Panc1 (cell line): Measurements from ENCODE around the gene PHETA2. TPM values are rescaled to one million over a fixed set of nuclear protein-coding genes. Genes with fewer than 3 reads are reported as not detected.

ENCODE experiments used
- ATAC-seq: fragments of 200-7000 bp; cut with Tn5 transposase; 2 replicates; pipeline ENCODE4 v1.9.1; 2020; ENCODE audit warnings: mild to moderate bottlenecking, moderate library complexity
- BruUV-seq: library from RNA; stranded (reverse); fragments of 400-500 nt; replicated peaks from 2 replicates; lab custom pipeline; 2021; lab: Mats Ljungman, UMichigan
- CTCF ChIA-PET: fragments of 300-600 bp; sonication (Branson Sonifier 250); formaldehyde crosslinking; loops from one replicate; lab custom pipeline; 2022; ENCODE audit warnings: antibody characterized with exemption; lab: Charles Lee
- POLR2A ChIA-PET: fragments of 300-600 bp; sonication (Branson Sonifier 250); formaldehyde crosslinking; loops from one replicate; lab custom pipeline; 2022; ENCODE audit warnings: antibody characterized with exemption; lab: Charles Lee
- DNase-seq: peaks from one replicate; pipeline ENCODE4 v3.0.0-alpha.2; 2010; ENCODE audit warnings: low read depth, low spot score
- H3K27ac ChIP-seq: 2 replicates; pipeline ENCODE4 v1.5.1; 2011; ENCODE audit warnings: mild to moderate bottlenecking, low read length, inconsistent platforms
- H3K27me3 ChIP-seq: fragments of 200-500 bp; sonication (Bioruptor generic); 2 replicates; pipeline ENCODE4 v1.6.0; 2014; ENCODE audit warnings: low read length, inconsistent platforms; ENCODE audit not compliant: control insufficient read depth, insufficient read depth
- H3K36me3 ChIP-seq: fragments of 200-500 bp; sonication (Bioruptor generic); 2 replicates; pipeline ENCODE4 v1.5.1; 2014; ENCODE audit warnings: inconsistent platforms, mild to moderate bottlenecking, low read length, moderate library complexity; ENCODE audit not compliant: control insufficient read depth, insufficient read depth
- H3K4me1 ChIP-seq: 2 replicates; pipeline ENCODE4 v1.5.1; 2011; ENCODE audit warnings: inconsistent platforms, mild to moderate bottlenecking, low read length, moderate library complexity; ENCODE audit not compliant: control insufficient read depth, insufficient read depth
- H3K4me3 ChIP-seq, 2 experiments: 2 replicates each; pipeline ENCODE4 v1.5.1; 2011 to 2012; ENCODE audit warnings: low read depth in 2 of 2, low read length in 2 of 2, mild to moderate bottlenecking in 2 of 2, inconsistent platforms in 1 of 2, moderate library complexity in 1 of 2
- H3K9me3 ChIP-seq: fragments of 200-500 bp; sonication (Bioruptor generic); 2 replicates; pipeline ENCODE4 v1.5.1; 2014; ENCODE audit warnings: low read depth, mild to moderate bottlenecking, inconsistent platforms, low read length, moderate library complexity; ENCODE audit not compliant: control insufficient read depth, insufficient read depth
- SIN3A ChIP-seq: IDR thresholded peaks from 2 replicates; pipeline ENCODE4 v1.6.1; 2012; ENCODE audit warnings: low read depth, mild to moderate bottlenecking, low read length, moderate library complexity, borderline replicate concordance; ENCODE audit not compliant: insufficient read depth
- TCF7L2 ChIP-seq: IDR thresholded peaks from 2 replicates; pipeline ENCODE4 v1.6.1; 2011; ENCODE audit warnings: mild to moderate bottlenecking, low read depth, low read length, inconsistent platforms
- in situ Hi-C: cut with HindIII; loops from 2 replicates; pipeline ENCODE4 v1.10.0; 2016; ENCODE audit warnings: low sequenced_read_pairs, low pct_unique_long_range_greater_than_20kb
- intact Hi-C: fragments of 100-400 bp; cut with micrococcal nuclease; formaldehyde crosslinking; loops from one replicate; pipeline ENCODE4 v1.10.0; 2022; ENCODE audit not compliant: unreplicated experiment
- total RNA-seq: library from RNA; stranded (reverse); gene quantifications from one replicate; pipeline ENCODE4 v1.2.1, GENCODE V29; 2021; ENCODE audit not compliant: unreplicated experiment
- TF ChIP-seq, protein P1 (sequence below), 2 experiments: IDR thresholded peaks; 2 replicates each; pipeline ENCODE4 v1.6.1; 2011 to 2012; ENCODE audit warnings: low read depth in 2 of 2, control low read depth in 1 of 2, low read length in 1 of 2, mild to moderate bottlenecking in 1 of 2, moderate library complexity in 1 of 2; ENCODE audit not compliant: insufficient read depth in 1 of 2
- TF ChIP-seq, protein P2 (sequence below): fragments of 450-650 bp; IDR thresholded peaks from 2 replicates; pipeline ENCODE4 v1.5.1; 2017; ENCODE audit warnings: mild to moderate bottlenecking

Gene PHETA2
- total RNA-seq, 1 experiment from 2014 or later = 1.3 TPM

DNA sequence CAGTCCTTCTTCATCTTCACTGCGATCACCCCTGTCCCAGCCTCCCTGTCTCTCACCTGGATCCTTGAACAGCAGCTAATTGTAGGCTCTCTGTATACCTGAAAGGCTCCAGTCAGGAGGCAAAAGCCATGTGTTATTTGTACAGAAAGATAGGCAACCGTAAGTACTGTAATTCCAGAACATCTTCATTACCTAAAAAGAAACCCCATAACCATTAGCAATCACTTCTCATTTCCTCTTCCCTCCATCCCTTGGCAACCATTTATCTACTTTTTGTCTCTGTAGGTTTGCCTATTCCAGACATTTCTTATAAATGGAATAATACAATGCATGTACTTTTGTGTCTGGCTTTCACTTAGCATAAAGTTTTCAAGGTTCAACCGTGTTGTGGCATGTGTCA lies 21.3 kb upstream of the PHETA2 start:
- ChIA-PET CTCF (no interaction called here), POLR2A (no interaction called here)
- DNase-seq (no peak), ATAC-seq (no peak)
- TF ChIP-seq, protein P1, sequence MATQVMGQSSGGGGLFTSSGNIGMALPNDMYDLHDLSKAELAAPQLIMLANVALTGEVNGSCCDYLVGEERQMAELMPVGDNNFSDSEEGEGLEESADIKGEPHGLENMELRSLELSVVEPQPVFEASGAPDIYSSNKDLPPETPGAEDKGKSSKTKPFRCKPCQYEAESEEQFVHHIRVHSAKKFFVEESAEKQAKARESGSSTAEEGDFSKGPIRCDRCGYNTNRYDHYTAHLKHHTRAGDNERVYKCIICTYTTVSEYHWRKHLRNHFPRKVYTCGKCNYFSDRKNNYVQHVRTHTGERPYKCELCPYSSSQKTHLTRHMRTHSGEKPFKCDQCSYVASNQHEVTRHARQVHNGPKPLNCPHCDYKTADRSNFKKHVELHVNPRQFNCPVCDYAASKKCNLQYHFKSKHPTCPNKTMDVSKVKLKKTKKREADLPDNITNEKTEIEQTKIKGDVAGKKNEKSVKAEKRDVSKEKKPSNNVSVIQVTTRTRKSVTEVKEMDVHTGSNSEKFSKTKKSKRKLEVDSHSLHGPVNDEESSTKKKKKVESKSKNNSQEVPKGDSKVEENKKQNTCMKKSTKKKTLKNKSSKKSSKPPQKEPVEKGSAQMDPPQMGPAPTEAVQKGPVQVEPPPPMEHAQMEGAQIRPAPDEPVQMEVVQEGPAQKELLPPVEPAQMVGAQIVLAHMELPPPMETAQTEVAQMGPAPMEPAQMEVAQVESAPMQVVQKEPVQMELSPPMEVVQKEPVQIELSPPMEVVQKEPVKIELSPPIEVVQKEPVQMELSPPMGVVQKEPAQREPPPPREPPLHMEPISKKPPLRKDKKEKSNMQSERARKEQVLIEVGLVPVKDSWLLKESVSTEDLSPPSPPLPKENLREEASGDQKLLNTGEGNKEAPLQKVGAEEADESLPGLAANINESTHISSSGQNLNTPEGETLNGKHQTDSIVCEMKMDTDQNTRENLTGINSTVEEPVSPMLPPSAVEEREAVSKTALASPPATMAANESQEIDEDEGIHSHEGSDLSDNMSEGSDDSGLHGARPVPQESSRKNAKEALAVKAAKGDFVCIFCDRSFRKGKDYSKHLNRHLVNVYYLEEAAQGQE (IDR thresholded peaks at IDR 0.05; ENCODE audit: insufficient read depth in 1 of 2, low read depth in 2 of 2, low read length in 1 of 2) = no peak
- TF ChIP-seq, protein P2, sequence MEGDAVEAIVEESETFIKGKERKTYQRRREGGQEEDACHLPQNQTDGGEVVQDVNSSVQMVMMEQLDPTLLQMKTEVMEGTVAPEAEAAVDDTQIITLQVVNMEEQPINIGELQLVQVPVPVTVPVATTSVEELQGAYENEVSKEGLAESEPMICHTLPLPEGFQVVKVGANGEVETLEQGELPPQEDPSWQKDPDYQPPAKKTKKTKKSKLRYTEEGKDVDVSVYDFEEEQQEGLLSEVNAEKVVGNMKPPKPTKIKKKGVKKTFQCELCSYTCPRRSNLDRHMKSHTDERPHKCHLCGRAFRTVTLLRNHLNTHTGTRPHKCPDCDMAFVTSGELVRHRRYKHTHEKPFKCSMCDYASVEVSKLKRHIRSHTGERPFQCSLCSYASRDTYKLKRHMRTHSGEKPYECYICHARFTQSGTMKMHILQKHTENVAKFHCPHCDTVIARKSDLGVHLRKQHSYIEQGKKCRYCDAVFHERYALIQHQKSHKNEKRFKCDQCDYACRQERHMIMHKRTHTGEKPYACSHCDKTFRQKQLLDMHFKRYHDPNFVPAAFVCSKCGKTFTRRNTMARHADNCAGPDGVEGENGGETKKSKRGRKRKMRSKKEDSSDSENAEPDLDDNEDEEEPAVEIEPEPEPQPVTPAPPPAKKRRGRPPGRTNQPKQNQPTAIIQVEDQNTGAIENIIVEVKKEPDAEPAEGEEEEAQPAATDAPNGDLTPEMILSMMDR = no peak
- Histone ChIP-seq H3K4me3 (no peak overlapping the region), H3K27me3 (no peaks in the 10 kb centered on the region), H3K36me3 (no peaks in the 10 kb centered on the region), H3K9me3 (peaks cover 8% of the 10 kb centered on the region; the same call in 1 of the 2 replicates), H3K27ac (no peak overlapping the region), H3K4me1 (no peaks in the 10 kb centered on the region)
- no TSS peak for BruUV-seq
- in situ Hi-C loops (no loop called here), intact Hi-C loops (no loop called here)

DNA sequence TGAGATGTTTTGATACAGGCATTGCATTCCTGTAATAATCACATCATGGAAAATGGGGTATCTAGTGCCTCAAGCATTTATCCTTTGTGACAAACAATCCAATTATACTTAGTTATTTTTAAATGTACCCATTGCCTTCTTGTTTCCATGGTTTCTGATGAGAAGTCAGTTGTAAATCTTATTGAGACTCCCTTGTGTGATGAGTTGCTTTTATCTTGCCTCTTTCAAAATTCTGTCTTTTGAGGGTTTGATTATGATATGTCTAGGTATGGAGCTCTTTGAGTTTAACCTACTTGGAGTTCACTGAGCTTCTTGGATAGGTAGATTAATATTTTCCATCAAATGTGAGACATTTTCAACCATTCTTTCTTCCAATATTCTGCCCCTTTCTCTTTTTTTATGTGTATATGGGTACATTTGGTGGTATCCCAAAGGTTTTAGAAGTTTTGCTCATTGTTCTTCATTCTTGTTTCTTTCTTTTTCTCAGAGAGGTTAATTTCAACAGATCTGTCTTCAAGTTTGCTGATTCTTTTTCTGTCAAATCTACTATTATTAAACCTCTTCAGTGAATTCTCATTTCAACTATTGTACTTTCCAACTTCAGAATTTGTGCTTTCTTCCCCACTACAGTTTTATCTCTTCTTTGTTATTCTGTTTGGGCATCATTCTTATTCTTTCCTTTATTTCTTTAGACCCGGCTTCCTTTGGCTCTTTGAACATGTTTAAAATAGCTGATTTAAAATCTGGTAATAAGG lies 17.1 kb upstream of the PHETA2 start:
- ChIA-PET CTCF (interaction anchor here (0.5 kb wide), 1 partner anchor 102 kb away, joined by 6 read pairs; no protein-coding TSS in a partner anchor), POLR2A (no interaction called here)
- no peak for ATAC-seq
- TF ChIP-seq TCF7L2 (no peak), SIN3A (no peak)
- TF ChIP-seq, protein P1 (IDR thresholded peaks at IDR 0.05; ENCODE audit: insufficient read depth in 1 of 2, low read depth in 2 of 2, low read length in 1 of 2) = no peak
- TF ChIP-seq, protein P2 = no peak
- Histone ChIP-seq H3K4me1 (no peaks in the 10 kb centered on the region), H3K27me3 (no peaks in the 10 kb centered on the region), H3K36me3 (no peaks in the 10 kb centered on the region), H3K9me3 (peaks cover 11% of the 10 kb centered on the region; the same call in 1 of the 2 replicates), H3K4me3 (no peak overlapping the region), H3K27ac (no peak overlapping the region)
- no peak for DNase-seq
- no TSS peak for BruUV-seq
- intact Hi-C loops = no loop called here
- in situ Hi-C loops = no loop called here
